WI38 (cell line): ENCODE data around the gene SHISAL1.

Experiments used
- H3K4me3 ChIP-seq: 2 replicates; pipeline ENCODE4 v1.5.1; 2011; ENCODE audit warnings: low read depth, mild to moderate bottlenecking, control low read depth, low read length
- TF ChIP-seq, protein P1 (sequence below): IDR thresholded peaks from 2 replicates; pipeline ENCODE4 v1.5.1; 2012; ENCODE audit warnings: low read depth, mild to moderate bottlenecking, control low read depth, low read length

SHISAL1 gene

DNA sequence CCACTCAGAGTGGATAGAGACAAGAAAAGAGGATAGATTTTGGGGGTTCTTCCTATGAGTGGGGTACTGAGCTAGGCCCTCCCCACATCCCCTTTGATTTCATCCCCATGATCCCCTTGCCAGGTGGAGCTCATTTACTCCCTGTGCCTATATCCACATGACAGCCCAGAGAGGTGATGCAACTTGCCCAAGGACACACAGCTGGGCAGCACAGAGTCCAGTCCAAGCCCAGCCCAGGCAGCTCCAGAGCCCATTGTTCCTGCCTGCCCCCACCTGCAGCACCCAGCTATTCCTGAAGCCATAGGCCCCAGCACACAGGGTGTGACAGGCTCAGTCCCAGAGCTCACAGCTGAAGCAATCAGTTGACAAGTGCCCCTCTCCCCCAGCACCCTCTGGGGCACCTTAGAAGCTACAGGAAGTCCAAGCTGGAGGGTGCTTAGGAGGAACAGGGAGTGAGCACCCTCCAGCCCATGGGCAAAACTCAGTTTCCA, 41.7 kb downstream of the SHISAL1 start:
- TF ChIP-seq, protein P1, sequence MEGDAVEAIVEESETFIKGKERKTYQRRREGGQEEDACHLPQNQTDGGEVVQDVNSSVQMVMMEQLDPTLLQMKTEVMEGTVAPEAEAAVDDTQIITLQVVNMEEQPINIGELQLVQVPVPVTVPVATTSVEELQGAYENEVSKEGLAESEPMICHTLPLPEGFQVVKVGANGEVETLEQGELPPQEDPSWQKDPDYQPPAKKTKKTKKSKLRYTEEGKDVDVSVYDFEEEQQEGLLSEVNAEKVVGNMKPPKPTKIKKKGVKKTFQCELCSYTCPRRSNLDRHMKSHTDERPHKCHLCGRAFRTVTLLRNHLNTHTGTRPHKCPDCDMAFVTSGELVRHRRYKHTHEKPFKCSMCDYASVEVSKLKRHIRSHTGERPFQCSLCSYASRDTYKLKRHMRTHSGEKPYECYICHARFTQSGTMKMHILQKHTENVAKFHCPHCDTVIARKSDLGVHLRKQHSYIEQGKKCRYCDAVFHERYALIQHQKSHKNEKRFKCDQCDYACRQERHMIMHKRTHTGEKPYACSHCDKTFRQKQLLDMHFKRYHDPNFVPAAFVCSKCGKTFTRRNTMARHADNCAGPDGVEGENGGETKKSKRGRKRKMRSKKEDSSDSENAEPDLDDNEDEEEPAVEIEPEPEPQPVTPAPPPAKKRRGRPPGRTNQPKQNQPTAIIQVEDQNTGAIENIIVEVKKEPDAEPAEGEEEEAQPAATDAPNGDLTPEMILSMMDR: no peak
- H3K4me3 ChIP-seq: no peak overlapping the region

DNA sequence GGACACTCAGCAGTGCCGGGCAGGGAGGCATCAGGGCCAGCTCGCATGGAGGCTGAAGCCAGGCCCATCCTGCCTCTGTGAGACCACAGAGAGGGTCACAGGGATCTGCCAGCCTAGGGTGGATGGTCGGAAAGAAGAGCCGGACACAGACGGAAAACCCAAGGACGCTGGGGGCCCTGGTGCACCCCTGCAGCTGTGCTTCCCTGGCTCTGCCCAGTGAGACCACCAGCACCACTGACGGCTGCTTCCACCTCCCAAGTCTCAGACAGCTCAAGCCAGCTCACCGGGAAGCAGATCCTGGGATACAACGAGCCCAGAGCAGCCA, 42.2 kb downstream of the SHISAL1 start:
- no peak overlapping the region for H3K4me3 ChIP-seq
- TF ChIP-seq, protein P1: no peak

DNA sequence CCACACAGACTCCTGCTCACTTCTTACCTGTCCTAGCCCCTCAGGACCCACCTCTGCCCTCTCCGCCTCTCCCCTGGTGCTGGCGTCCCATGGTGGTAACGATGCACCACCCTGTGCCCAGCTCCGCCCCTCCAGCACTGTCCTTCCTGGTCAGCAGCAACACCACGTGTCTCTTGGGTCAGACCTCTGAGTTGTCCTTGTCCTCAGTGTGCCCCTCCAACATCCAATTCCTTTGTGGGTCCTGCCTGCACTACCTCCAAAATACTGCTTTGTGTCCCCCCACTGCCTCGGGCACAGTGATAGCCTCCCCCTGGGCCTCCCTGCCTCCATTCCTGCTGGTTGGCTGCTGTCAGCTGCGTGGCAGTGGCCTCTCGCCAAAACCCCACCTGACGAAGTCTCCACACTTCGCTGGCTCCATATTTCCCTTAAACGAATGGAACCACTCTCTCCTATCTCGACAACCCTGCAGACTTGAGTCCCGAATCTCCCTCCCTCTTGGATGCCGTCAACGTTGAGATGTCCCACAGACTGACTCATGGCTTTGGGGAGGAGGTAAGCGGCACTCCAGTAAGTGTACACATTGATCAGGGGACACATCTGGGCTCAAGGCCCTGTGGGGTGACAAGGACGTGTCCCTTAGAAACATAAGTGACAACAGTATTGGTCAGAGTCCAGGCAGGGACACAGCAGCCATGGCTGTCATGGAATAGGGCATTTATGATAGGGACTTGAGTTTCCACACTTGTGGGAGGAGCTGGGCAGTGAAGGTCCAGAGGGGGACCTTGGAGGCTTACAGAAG, 42.8 kb downstream of the SHISAL1 start:
- TF ChIP-seq, protein P1: no peak
- no peak overlapping the region for H3K4me3 ChIP-seq

DNA sequence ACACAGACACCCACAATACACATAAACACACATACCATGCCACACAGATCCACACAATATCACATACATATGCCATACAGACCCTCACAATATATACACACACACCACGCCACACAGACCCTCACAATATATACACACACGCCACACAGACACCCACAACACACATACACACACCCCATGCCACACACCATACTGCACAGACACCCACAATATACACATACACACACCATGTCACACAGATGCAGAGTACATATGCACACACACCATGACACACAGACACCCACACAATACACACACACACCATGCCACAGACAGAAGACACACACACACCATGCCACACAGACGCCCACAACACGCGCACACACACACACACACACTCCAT, 43.6 kb downstream of the SHISAL1 start:
- TF ChIP-seq, protein P1: no peak
- no peak overlapping the region for H3K4me3 ChIP-seq

DNA sequence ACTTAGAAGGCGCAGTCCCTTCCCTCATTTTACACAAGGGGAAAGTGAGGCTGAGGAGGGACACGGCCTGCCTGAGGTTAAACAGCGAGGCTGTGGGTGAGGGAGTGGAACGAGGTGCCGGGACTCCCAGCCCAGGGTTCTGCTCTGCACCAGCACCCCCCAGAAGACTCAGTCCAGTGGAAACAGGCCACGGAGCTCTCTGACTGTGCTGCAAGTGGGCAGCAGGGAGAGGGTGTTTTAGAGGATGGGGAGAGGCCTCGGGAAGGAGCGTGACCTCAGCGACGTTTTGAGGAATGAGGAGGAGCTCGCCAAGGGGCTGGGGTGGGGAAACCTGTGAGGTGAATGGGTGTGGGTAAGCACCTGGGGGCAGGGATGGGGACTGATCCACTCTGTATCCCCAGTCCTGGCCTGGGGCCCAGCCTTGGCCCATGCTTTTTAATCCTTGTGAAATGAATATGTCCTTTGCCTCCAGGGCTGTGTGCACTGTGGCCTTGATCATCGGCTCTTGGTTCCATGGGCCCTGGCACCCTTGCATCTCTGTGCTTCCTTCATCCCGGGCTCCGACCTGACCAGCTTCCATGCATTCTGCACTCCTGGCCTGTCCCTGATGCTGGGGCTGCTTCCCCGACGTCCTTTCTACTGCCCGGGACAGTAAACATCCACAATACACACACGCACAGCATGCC, 44.2 kb downstream of the SHISAL1 start:
- H3K4me3 ChIP-seq: no peak overlapping the region
- TF ChIP-seq, protein P1: no peak

DNA sequence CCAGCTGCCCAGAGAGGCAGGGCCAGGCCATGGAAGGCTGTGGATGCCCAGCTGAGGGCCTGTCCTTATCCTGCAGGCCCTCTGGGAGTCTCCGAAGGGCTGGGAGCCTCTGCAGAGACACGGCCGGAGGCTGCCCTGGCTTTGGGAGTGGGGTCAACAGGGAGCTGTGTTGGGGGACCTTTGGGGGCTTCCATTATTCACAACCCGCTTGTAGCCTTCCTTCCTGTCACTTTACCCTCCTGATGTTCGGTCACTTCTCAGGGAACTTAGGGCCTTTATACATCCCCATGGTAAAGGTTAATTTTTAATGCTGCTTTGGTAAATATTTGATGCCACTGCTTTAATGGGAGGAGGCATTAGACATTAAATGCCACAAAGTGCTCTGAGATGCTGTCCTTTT, 44.9 kb downstream of the SHISAL1 start:
- H3K4me3 ChIP-seq: no peak overlapping the region
- TF ChIP-seq, protein P1: no peak
